BLaER1 (cell line): ENCODE results near the gene ISLR.
A peak's percentile ranks its signal among the peaks of the same experiment; 100 is the strongest.

Source experiments
- H3K27ac ChIP-seq: shearing (Covaris generic); formaldehyde crosslinking; 2 replicates; pipeline ENCODE4 v1.8.1; 2022
- H3K27me3 ChIP-seq: shearing (Covaris generic); formaldehyde crosslinking; 2 replicates; pipeline ENCODE4 v1.8.1; 2022
- H3K36me3 ChIP-seq: shearing (Covaris generic); formaldehyde crosslinking; 2 replicates; pipeline ENCODE4 v1.8.1; 2022
- H3K4me1 ChIP-seq: shearing (Covaris generic); formaldehyde crosslinking; 2 replicates; pipeline ENCODE4 v1.8.1; 2022
- H3K4me2 ChIP-seq: shearing (Covaris generic); formaldehyde crosslinking; 2 replicates; pipeline ENCODE4 v1.8.1; 2022
- H3K4me3 ChIP-seq: shearing (Covaris generic); formaldehyde crosslinking; 2 replicates; pipeline ENCODE4 v1.8.1; 2022
- H3K9ac ChIP-seq: shearing (Covaris generic); formaldehyde crosslinking; 2 replicates; pipeline ENCODE4 v1.8.1; 2022
- H3K9me3 ChIP-seq: shearing (Covaris generic); formaldehyde crosslinking; 2 replicates; pipeline ENCODE4 v1.8.1; 2022
- H4K20me1 ChIP-seq: shearing (Covaris generic); formaldehyde crosslinking; 2 replicates; pipeline ENCODE4 v1.8.1; 2022
- Cebpa-rat ChIP-seq: shearing (Covaris generic); IDR thresholded peaks from 2 replicates; pipeline ENCODE4 v1.8.1; 2022

ISLR gene

GRCh38 chr15:74210729-74211128, 37.2 kb downstream of the ISLR start:
- Histone ChIP-seq H3K4me1 (peaks cover 35% of the 10 kb centered on the region), H3K27ac (no peak overlapping the region), H3K4me2 (no peak overlapping the region), H3K36me3 (no peaks in the 10 kb centered on the region), H3K9ac (no peak overlapping the region), H3K27me3 (no peaks in the 10 kb centered on the region), H3K9me3 (no peaks in the 10 kb centered on the region), H4K20me1 (no peaks in the 10 kb centered on the region), H3K4me3 (no peak overlapping the region)
- TF ChIP-seq Cebpa-rat: no peak

GRCh38 chr15:74211656-74212055, 38.1 kb downstream of the ISLR start:
- Histone ChIP-seq H4K20me1 (no peaks in the 10 kb centered on the region), H3K4me1 (peaks cover 34% of the 10 kb centered on the region), H3K9ac (no peak overlapping the region), H3K4me3 (no peak overlapping the region), H3K27ac (no peak overlapping the region), H3K36me3 (no peaks in the 10 kb centered on the region), H3K9me3 (no peaks in the 10 kb centered on the region), H3K27me3 (no peaks in the 10 kb centered on the region), H3K4me2 (no peak overlapping the region)
- TF ChIP-seq Cebpa-rat: no peak

- no peaks in the 10 kb centered on the region for H3K36me3 ChIP-seq
- no peak for TF ChIP-seq Cebpa-rat
- H3K4me2 ChIP-seq: 0 out of 2 replicates have a peak overlapping the region, but pooled peaks have one; percentile 11
- H3K27ac ChIP-seq: no peak overlapping the region
- H3K9ac ChIP-seq: no peak overlapping the region
- peaks cover 34% of the 10 kb centered on the region for H3K4me1 ChIP-seq
- H4K20me1 ChIP-seq: no peaks in the 10 kb centered on the region
- no peaks in the 10 kb centered on the region for H3K9me3 ChIP-seq
- no peaks in the 10 kb centered on the region for H3K27me3 ChIP-seq
- H3K4me3 ChIP-seq: no peak overlapping the region
Measured at GRCh38 chr15:74212494-74212893, 39.0 kb downstream of the ISLR start.

GRCh38 chr15:74213858-74214284, 40.4 kb downstream of the ISLR start:
- no peak for TF ChIP-seq Cebpa-rat
- no peaks in the 10 kb centered on the region for H3K36me3 ChIP-seq
- H3K27ac ChIP-seq: peak overlapping the region; percentile 16; the same call in 1 of the 2 replicates
- no peak overlapping the region for H3K9ac ChIP-seq
- H3K27me3 ChIP-seq: no peaks in the 10 kb centered on the region
- H3K4me2 ChIP-seq: peak overlapping the region; percentile 73
- H4K20me1 ChIP-seq: no peaks in the 10 kb centered on the region
- H3K4me1 ChIP-seq: peaks cover 34% of the 10 kb centered on the region
- no peak overlapping the region for H3K4me3 ChIP-seq
- H3K9me3 ChIP-seq: no peaks in the 10 kb centered on the region

- no peaks in the 10 kb centered on the region for H3K9me3 ChIP-seq
- H3K4me3 ChIP-seq: no peak overlapping the region
- peak overlapping the region; percentile 73 for H3K4me2 ChIP-seq
- peak overlapping the region; percentile 16; the same call in 1 of the 2 replicates for H3K27ac ChIP-seq
- no peaks in the 10 kb centered on the region for H3K27me3 ChIP-seq
- no peaks in the 10 kb centered on the region for H3K36me3 ChIP-seq
- no peak overlapping the region for H3K9ac ChIP-seq
- H4K20me1 ChIP-seq: no peaks in the 10 kb centered on the region
- TF ChIP-seq Cebpa-rat: no peak
- peaks cover 28% of the 10 kb centered on the region for H3K4me1 ChIP-seq
Measured at GRCh38 chr15:74214324-74215021, 41.0 kb downstream of the ISLR start.

- H3K9me3 ChIP-seq: no peaks in the 10 kb centered on the region
- no peak overlapping the region for H3K4me3 ChIP-seq
- H4K20me1 ChIP-seq: no peaks in the 10 kb centered on the region
- no peak for TF ChIP-seq Cebpa-rat
- no peak overlapping the region for H3K9ac ChIP-seq
- H3K27me3 ChIP-seq: no peaks in the 10 kb centered on the region
- H3K36me3 ChIP-seq: no peaks in the 10 kb centered on the region
- peaks cover 28% of the 10 kb centered on the region for H3K4me1 ChIP-seq
- H3K27ac ChIP-seq: no peak overlapping the region
- no peak overlapping the region for H3K4me2 ChIP-seq
Measured at GRCh38 chr15:74215958-74216357, 42.4 kb downstream of the ISLR start.

- H3K4me2 ChIP-seq: no peak overlapping the region
- no peak overlapping the region for H3K9ac ChIP-seq
- no peaks in the 10 kb centered on the region for H3K9me3 ChIP-seq
- H3K36me3 ChIP-seq: no peaks in the 10 kb centered on the region
- peaks cover 3% of the 10 kb centered on the region; the same call in 1 of the 2 replicates for H3K27me3 ChIP-seq
- H4K20me1 ChIP-seq: no peaks in the 10 kb centered on the region
- no peak for TF ChIP-seq Cebpa-rat
- no peak overlapping the region for H3K4me3 ChIP-seq
- H3K4me1 ChIP-seq: peaks cover 28% of the 10 kb centered on the region
- H3K27ac ChIP-seq: no peak overlapping the region
Measured at GRCh38 chr15:74216949-74217348, 43.4 kb downstream of the ISLR start.

GRCh38 chr15:74217907-74218885, 44.7 kb downstream of the ISLR start:
- H4K20me1 ChIP-seq: no peaks in the 10 kb centered on the region
- H3K4me3 ChIP-seq: no peak overlapping the region
- no peak overlapping the region for H3K9ac ChIP-seq
- H3K4me1 ChIP-seq: peaks cover 18% of the 10 kb centered on the region
- no peak overlapping the region for H3K27ac ChIP-seq
- TF ChIP-seq Cebpa-rat: no peak
- H3K36me3 ChIP-seq: no peaks in the 10 kb centered on the region
- H3K27me3 ChIP-seq: peaks cover 3% of the 10 kb centered on the region; the same call in 1 of the 2 replicates
- no peaks in the 10 kb centered on the region for H3K9me3 ChIP-seq
- H3K4me2 ChIP-seq: no peak overlapping the region

GRCh38 chr15:74220475-74221248, 47.2 kb downstream of the ISLR start:
- Histone ChIP-seq H3K4me1 (no peaks in the 10 kb centered on the region), H3K36me3 (no peaks in the 10 kb centered on the region), H4K20me1 (no peaks in the 10 kb centered on the region), H3K27ac (no peak overlapping the region), H3K4me3 (no peak overlapping the region), H3K27me3 (peaks cover 3% of the 10 kb centered on the region; the same call in 1 of the 2 replicates), H3K9me3 (no peaks in the 10 kb centered on the region), H3K9ac (no peak overlapping the region), H3K4me2 (no peak overlapping the region)
- TF ChIP-seq Cebpa-rat: no peak
